WTC11 (cell line): ENCODE measurements around the gene ZMYND11. TPM values are rescaled to one million over a fixed set of nuclear protein-coding genes. Genes with fewer than 3 reads are reported as not detected.

Source experiments
- ATAC-seq: fragments of 200-7000 bp; cut with Tn5 transposase; 2 replicates; pipeline ENCODE4 v1.10.0; 2021; ENCODE audit warnings: mild to moderate bottlenecking, moderate library complexity
- CTCF ChIA-PET: fragments of 300-600 bp; sonication (Branson Sonifier 250); formaldehyde crosslinking; loops from one replicate; lab custom pipeline; 2021; ENCODE audit warnings: antibody characterized with exemption; lab: Charles Lee
- POLR2A ChIA-PET: fragments of 350-600 bp; sonication (Branson Sonifier 250); formaldehyde crosslinking; loops from one replicate; lab custom pipeline; 2021; ENCODE audit warnings: antibody characterized with exemption; lab: Charles Lee
- DNase-seq: peaks from one replicate; pipeline ENCODE4 v3.0.0; 2021; ENCODE audit warnings: low spot score
- H3K27ac Mint-ChIP-seq: 2 replicates; pipeline ENCODE4 v1.8.0; 2021; ENCODE audit warnings: mixed read lengths
- H3K27me3 Mint-ChIP-seq: 2 replicates; pipeline ENCODE4 v1.8.0; 2021; ENCODE audit warnings: low read depth, mild to moderate bottlenecking, moderate library complexity, mixed read lengths
- H3K36me3 Mint-ChIP-seq: 2 replicates; pipeline ENCODE4 v1.8.0; 2021; ENCODE audit warnings: mixed read lengths
- H3K4me1 Mint-ChIP-seq: 2 replicates; pipeline ENCODE4 v1.8.0; 2022; ENCODE audit warnings: mixed read lengths
- H3K4me3 Mint-ChIP-seq: 2 replicates; pipeline ENCODE4 v1.8.0; 2021; ENCODE audit warnings: mild to moderate bottlenecking, moderate library complexity, mixed read lengths
- H3K9me3 Mint-ChIP-seq: 2 replicates; pipeline ENCODE4 v1.8.0; 2021; ENCODE audit warnings: mixed read lengths
- E2F4 ChIP-seq: sonication (generic); formaldehyde crosslinking; IDR thresholded peaks from 2 replicates; pipeline ENCODE4 v1.8.1; 2022; ENCODE audit warnings: low read depth, mild to moderate bottlenecking, moderate library complexity, missing genetic modification reagents, borderline replicate concordance
- E2F5 ChIP-seq: sonication (generic); formaldehyde crosslinking; IDR thresholded peaks from 2 replicates; pipeline ENCODE4 v1.8.1; 2022; ENCODE audit warnings: mild to moderate bottlenecking, moderate library complexity, missing genetic modification reagents
- ERG ChIP-seq: fragments of 250-450 bp; sonication (Bioruptor Pico); IDR thresholded peaks from 2 replicates; pipeline ENCODE4 v1.8.0; 2021; ENCODE audit warnings: mild to moderate bottlenecking
- ESRRA ChIP-seq: sonication (generic); formaldehyde crosslinking; IDR thresholded peaks from 2 replicates; pipeline ENCODE4 v1.8.1; 2022; ENCODE audit warnings: mild to moderate bottlenecking, missing genetic modification reagents, borderline replicate concordance
- FOXP4 ChIP-seq: sonication (generic); formaldehyde crosslinking; IDR thresholded peaks from 2 replicates; pipeline ENCODE4 v1.8.0; 2022; ENCODE audit warnings: mild to moderate bottlenecking, missing genetic modification reagents
- JAZF1 ChIP-seq: fragments of 250-450 bp; sonication (Bioruptor Pico); IDR thresholded peaks from 2 replicates; pipeline ENCODE4 v1.9.0; 2021; ENCODE audit warnings: moderate library complexity, mild to moderate bottlenecking, inconsistent platforms
- NFYB ChIP-seq: sonication (generic); formaldehyde crosslinking; conservative IDR thresholded peaks from 2 replicates; pipeline ENCODE4 v1.8.0; 2022; ENCODE audit warnings: low read depth, missing genetic modification reagents
- OVOL2 ChIP-seq: fragments of 250-450 bp; sonication (Bioruptor Pico); IDR thresholded peaks from 2 replicates; pipeline ENCODE4 v1.9.0; 2021; ENCODE audit warnings: mild to moderate bottlenecking, borderline replicate concordance
- RORB ChIP-seq: fragments of 250-450 bp; sonication (Bioruptor Pico); IDR thresholded peaks from 2 replicates; pipeline ENCODE4 v1.9.0; 2021; ENCODE audit warnings: mild to moderate bottlenecking
- TP53 ChIP-seq: sonication (generic); formaldehyde crosslinking; IDR thresholded peaks from 2 replicates; pipeline ENCODE4 v1.8.1; 2023; ENCODE audit warnings: mild to moderate bottlenecking, missing genetic modification reagents
- USF2 ChIP-seq: sonication (generic); formaldehyde crosslinking; IDR thresholded peaks from 2 replicates; pipeline ENCODE4 v1.8.1; 2023; ENCODE audit warnings: mild to moderate bottlenecking, missing genetic modification reagents, moderate library complexity
- ZBTB43 ChIP-seq: sonication (generic); formaldehyde crosslinking; IDR thresholded peaks from 2 replicates; pipeline ENCODE4 v1.8.1; 2023; ENCODE audit warnings: mild to moderate bottlenecking, missing genetic modification reagents
- ZNF281 ChIP-seq: sonication (generic); formaldehyde crosslinking; IDR thresholded peaks from 2 replicates; pipeline ENCODE4 v1.8.0; 2023; ENCODE audit warnings: mild to moderate bottlenecking, missing genetic modification reagents
- ZNF423 ChIP-seq: fragments of 250-450 bp; sonication (Bioruptor Pico); IDR thresholded peaks from 2 replicates; pipeline ENCODE4 v2.1.2; 2022; ENCODE audit warnings: mild to moderate bottlenecking, moderate library complexity
- total RNA-seq: library from RNA; stranded (reverse); gene quantifications from 3 replicates; pipeline ENCODE4 v1.2.3, GENCODE V29; 2021

The ZMYND11 gene
- total RNA-seq, 1 experiment from 2014 or later: 22.3 TPM

- DNase-seq (no peak), ATAC-seq (no peak)
- Mint-ChIP-seq H3K27me3 (no peaks in the 10 kb centered on the region), H3K4me3 (no peak overlapping the region), H3K4me1 (no peaks in the 10 kb centered on the region), H3K9me3 (no peaks in the 10 kb centered on the region), H3K27ac (no peak overlapping the region), H3K36me3 (no peaks in the 10 kb centered on the region)
- TF ChIP-seq ZNF281 (CRISPR knock-in tag) (no peak), FOXP4 (CRISPR knock-in tag) (no peak), OVOL2 (CRISPR knock-in tag) (no peak), E2F4 (CRISPR knock-in tag) (no peak), JAZF1 (CRISPR knock-in tag) (no peak), ESRRA (no peak), TP53 (CRISPR knock-in tag) (no peak), ERG (CRISPR knock-in tag) (no peak), USF2 (CRISPR knock-in tag) (no peak), ZNF423 (CRISPR knock-in tag) (no peak)
- ChIA-PET CTCF (interaction anchor here (4.6 kb wide), 1 partner anchor 11 kb away, joined by 35 read pairs; no protein-coding TSS in a partner anchor), POLR2A (no interaction called here)
Measured at GRCh38 chr10:219731-220472, 84.6 kb downstream of the ZMYND11 start.

GRCh38 chr10:224571-224970 is 89.3 kb downstream of the ZMYND11 start:
- no peak overlapping the region for H3K27ac Mint-ChIP-seq
- no peaks in the 10 kb centered on the region for H3K9me3 Mint-ChIP-seq
- CTCF ChIA-PET: no interaction called here
- DNase-seq: no peak
- POLR2A ChIA-PET: no interaction called here
- 0 out of 2 replicates have a peak, but pooled peaks cover under 1% of the 10 kb centered on the region for H3K4me1 Mint-ChIP-seq
- TF ChIP-seq E2F5 (CRISPR knock-in tag): no peak
- TF ChIP-seq ZBTB43 (CRISPR knock-in tag): no peak
- TF ChIP-seq NFYB (CRISPR knock-in tag): no peak
- TF ChIP-seq RORB: no peak
- TF ChIP-seq ESRRA: no peak
- TF ChIP-seq, all 79 proteins: peak for 0
- ATAC-seq: no peak
- Mint-ChIP-seq H3K27me3 (no peaks in the 10 kb centered on the region), H3K4me3 (no peak overlapping the region), H3K36me3 (no peaks in the 10 kb centered on the region)
